Body of pancreas (tissue), 4 donors: ENCODE results near the gene INHBC. TPM values are rescaled to one million over a fixed set of nuclear protein-coding genes. Genes with fewer than 3 reads are reported as not detected.

Source experiments
- ATAC-seq: fragments of 150-250 bp; one replicate; pipeline ENCODE4 v1.9.1; 2016
- DNase-seq, 4 donors: peaks; one replicate each; pipeline ENCODE4 v3.0.0-alpha.2; 2019
- H3K27ac ChIP-seq, 4 donors: fragments of 200-600 bp; sonication (generic); 1 replicate in 3 of 4; 2 replicates in 1 of 4; pipeline versions ENCODE4 v1.5.1 to v1.6.1; 2016 to 2019; ENCODE audit warnings: mild to moderate bottlenecking in 1 of 4, mixed read lengths in 1 of 4, moderate library complexity in 1 of 4
- H3K27me3 ChIP-seq, 2 donors: fragments of 200-600 bp; sonication (generic); one replicate each; pipeline ENCODE4 v1.6.0; 2016; ENCODE audit warnings: mild to moderate bottlenecking in 1 of 2
- H3K36me3 ChIP-seq, 2 donors: fragments of 200-600 bp; sonication (generic); replicated peaks in 1 of 2; 2 replicates each; pipeline ENCODE4 v1.5.1; 2016; ENCODE audit warnings: low read depth in 2 of 2; ENCODE audit not compliant: insufficient read depth in 1 of 2
- H3K4me1 ChIP-seq: fragments of 200-600 bp; sonication (generic); one replicate; pipeline ENCODE4 v1.6.0; 2016
- H3K4me3 ChIP-seq, 2 donors: fragments of 200-600 bp; sonication (generic); 1 replicate in 1 of 2; 2 replicates in 1 of 2; pipeline ENCODE4 v1.5.1; 2016 to 2019
- H3K9me3 ChIP-seq, 3 donors: fragments of 200-600 bp; sonication (generic); 1 replicate in 2 of 3; 2 replicates in 1 of 3; pipeline ENCODE4 v1.5.1; 2016
- CTCF ChIP-seq, 7 experiments: fragments of 450-650 bp in 4 of 7; fragments of 200-600 bp in 3 of 7; sonication (generic) in 3 of 7; IDR thresholded peaks; one replicate each; pipeline ENCODE4 v1.5.1; 2016 to 2019; ENCODE audit warnings: antibody characterized with exemption in 7 of 7
- POLR2A ChIP-seq, 3 donors: fragments of 450-650 bp; IDR thresholded peaks; one replicate each; pipeline ENCODE4 v1.6.1; 2016; ENCODE audit warnings: antibody characterized with exemption in 3 of 3, mild to moderate bottlenecking in 2 of 3
- WGBS, 2 donors: methylation state at CpG; one replicate each; pipeline ENCODE4 v1.1.5; 2017; 5-methylcytosine and 5-hydroxymethylcytosine counted together
- intact Hi-C: fragments of 100-400 bp; cut with DNase I; formaldehyde crosslinking; loops from one replicate; pipeline ENCODE4 v1.15.1; 2023
- total RNA-seq, 2 donors: library from RNA; depleted of rRNA; stranded (reverse); fragments of >200 nt; gene quantifications; one replicate each; pipeline ENCODE4 v1.1.0, GENCODE V29; 2016

The INHBC gene
- total RNA-seq, 2 donors from 2014 or later, result not detected

DNA sequence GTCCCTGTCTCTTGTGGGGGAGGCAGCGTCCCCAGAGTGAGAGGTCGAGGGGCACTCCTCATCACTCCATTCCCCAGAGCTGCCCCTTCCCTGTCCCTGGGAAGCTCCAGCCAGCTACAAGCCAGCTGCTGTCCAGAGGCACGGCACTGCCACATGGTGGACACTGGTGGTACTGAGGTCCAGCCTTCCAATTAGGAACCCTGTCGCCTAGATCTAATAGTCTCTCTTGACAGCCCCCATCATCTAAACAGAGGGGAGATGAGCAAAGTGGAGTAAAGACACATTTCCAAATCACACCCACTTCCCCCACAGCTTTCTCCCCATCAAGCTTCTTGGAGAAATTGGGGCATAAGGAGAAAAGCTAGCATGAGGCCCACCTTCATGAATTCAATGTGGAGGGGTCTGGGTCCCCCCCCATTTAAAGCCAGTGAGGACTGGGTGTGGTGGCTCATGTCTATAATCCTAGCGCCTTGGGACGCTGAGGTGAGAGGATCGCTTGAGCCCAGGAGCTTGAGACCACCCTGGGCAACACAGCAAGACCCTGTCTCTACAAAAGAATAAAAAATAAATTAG lies 18.4 kb downstream of the INHBC start:
- peak; percentile 83 for ATAC-seq
- DNase-seq, result peak; percentile 82 to 88 (median 84)

DNA sequence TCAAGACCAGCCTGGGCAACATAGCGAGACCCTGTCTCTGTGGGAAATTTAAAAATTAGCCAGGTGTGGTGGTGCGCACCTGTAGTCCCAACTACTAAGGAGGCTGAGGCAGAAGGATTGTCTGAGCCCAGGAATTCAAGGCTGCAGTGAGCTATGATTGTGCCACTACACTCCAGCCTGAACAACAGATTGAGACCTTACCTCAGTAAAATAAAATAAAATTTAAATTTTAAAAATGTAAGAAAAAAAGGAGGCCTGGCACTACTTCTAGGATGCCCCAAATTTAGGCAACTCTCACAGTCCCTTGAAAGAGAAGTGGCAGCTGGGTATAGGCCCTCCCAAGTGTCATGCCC lies 19.6 kb downstream of the INHBC start:
- intact Hi-C loops, result loop anchor here (5.0 kb wide), 1 partner anchor 152 kb away; no protein-coding TSS in a partner anchor

More for the DNA sequence above, 18.4 kb downstream of the INHBC start:
- no peaks in the 10 kb centered on the region for H3K9me3 ChIP-seq
- no peaks in the 10 kb centered on the region for H3K36me3 ChIP-seq
- TF ChIP-seq CTCF (IDR thresholded peaks at IDR 0.05) (peak; percentile 81 to 90 (median 88)), POLR2A (IDR thresholded peaks at IDR 0.05) (no peak)
- WGBS, 2 donors, result 4 to 12% methylated on average over 6 to 7 of the region's 7 CpGs
- peaks cover 9% of the 10 kb centered on the region for H3K4me1 ChIP-seq
- no peak overlapping the region for H3K4me3 ChIP-seq
- intact Hi-C loops, result loop anchor here (5.0 kb wide), 1 partner anchor 151 kb away; no protein-coding TSS in a partner anchor
- no peaks in the 10 kb centered on the region for H3K27me3 ChIP-seq
- H3K27ac ChIP-seq, result no peak overlapping the region

DNA sequence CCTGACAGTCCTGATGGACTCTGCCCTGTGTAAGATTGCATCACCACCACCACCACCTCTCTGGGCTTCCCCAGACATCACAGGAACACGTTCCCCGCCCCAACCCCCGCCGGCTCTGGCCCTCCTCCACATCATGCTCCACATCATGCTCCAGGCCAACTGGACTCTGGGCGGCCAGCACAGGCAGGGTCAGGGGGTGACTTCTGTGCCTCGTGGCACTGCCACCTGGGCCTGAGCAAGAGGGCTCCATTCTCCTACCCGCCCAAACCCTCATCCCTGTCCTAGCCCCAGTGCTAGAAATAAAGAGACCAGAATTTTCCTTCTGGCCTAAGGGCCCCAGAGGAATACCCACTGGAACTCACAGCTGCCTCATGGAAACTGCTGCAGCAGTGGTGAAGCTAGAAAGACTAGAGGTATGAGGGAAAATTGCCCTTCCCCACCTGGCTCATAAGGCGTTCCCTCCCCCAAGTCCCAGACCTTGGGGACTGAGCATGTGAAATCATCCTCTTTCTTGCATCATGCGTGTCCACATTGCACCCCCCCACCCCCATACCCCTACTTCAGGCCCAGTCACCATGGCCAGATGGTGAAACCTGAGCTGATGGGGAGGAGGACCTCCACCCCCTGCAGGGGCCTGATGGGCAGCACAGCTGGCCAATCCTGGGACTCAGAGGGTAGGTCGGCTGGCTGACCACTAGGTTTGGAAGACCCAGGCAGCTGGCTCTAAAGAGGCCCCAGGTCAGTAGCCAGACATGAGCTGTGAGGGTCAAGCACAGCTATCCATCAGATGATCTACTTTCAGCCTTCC lies 20.2 kb downstream of the INHBC start, which contains the start of gene INHBE:
Gene INHBE, plus strand, starts transcription at position 742 of the 808 bp plus-strand sequence. CDS start 230 bp downstream, outside the sequence.
- Histone ChIP-seq H3K27me3 (no peaks in the 10 kb centered on the region), H3K4me1 (peaks cover 9% of the 10 kb centered on the region), H3K27ac (peak within 1 kb of the TSS in 1 of 4 donors; percentile 25), H3K4me3 (no peak within 1 kb of the TSS), H3K36me3 (no peaks in the 10 kb centered on the region), H3K9me3 (no peaks in the 10 kb centered on the region)
- TF ChIP-seq POLR2A (IDR thresholded peaks at IDR 0.05) (no peak), CTCF (IDR thresholded peaks at IDR 0.05) (no peak)
- 59 to 61% methylated on average over 3 to 10 of the region's 10 CpGs for WGBS, 2 donors
- DNase-seq (peak in 1 of 4 donors; percentile 63), ATAC-seq (no peak)
- intact Hi-C loops, result loop anchor here (5.0 kb wide), 1 partner anchor 152 kb away; no protein-coding TSS in a partner anchor

More for the DNA sequence above, 19.6 kb downstream of the INHBC start:
- TF ChIP-seq POLR2A (IDR thresholded peaks at IDR 0.05) (no peak), CTCF (IDR thresholded peaks at IDR 0.05) (no peak)
- Histone ChIP-seq H3K27me3 (no peaks in the 10 kb centered on the region), H3K36me3 (no peaks in the 10 kb centered on the region), H3K4me3 (no peak overlapping the region), H3K4me1 (peaks cover 9% of the 10 kb centered on the region), H3K27ac (no peak overlapping the region), H3K9me3 (no peaks in the 10 kb centered on the region)
- 91 to 93% methylated on average over 2 of the region's 2 CpGs for WGBS, 2 donors
- DNase-seq (no peak), ATAC-seq (no peak)

GRCh38 chr12:57455374-57456144 lies 21.0 kb downstream of the INHBC start:
- H3K27me3 ChIP-seq, result no peaks in the 10 kb centered on the region
- ATAC-seq (no peak), DNase-seq (no peak)
- peak overlapping the region in 1 of 4 donors; percentile 25 for H3K27ac ChIP-seq
- intact Hi-C loops, result no loop called here
- no peaks in the 10 kb centered on the region for H3K9me3 ChIP-seq
- 45 to 51% methylated on average over 6 to 10 of the region's 10 CpGs for WGBS, 2 donors
- H3K4me1 ChIP-seq, result peaks cover 15% of the 10 kb centered on the region
- no peaks in the 10 kb centered on the region for H3K36me3 ChIP-seq
- no peak for TF ChIP-seq POLR2A (IDR thresholded peaks at IDR 0.05)
- TF ChIP-seq CTCF (IDR thresholded peaks at IDR 0.05), result no peak
- no peak overlapping the region for H3K4me3 ChIP-seq
